Stimulated activated CD4-positive, alpha-beta T cell treated with anti-CD3 and anti-CD28 coated beads, Interleukin-1b, Interleukin-23, amount 100 ng/mL, for 1 hour (primary cell): ENCODE results near the gene CADM2.
"Not testable (repeated sequence)": the region's sequence is repeated elsewhere in the genome, so short reads cannot be mapped to it uniquely, and the experiment has no call there.

ENCODE experiments used
- DNase-seq, 2 donors: peaks; one replicate each; pipeline ENCODE4 v3.0.0-alpha.2; 2020; ENCODE audit warnings: low read depth in 2 of 2

CADM2 gene

DNA sequence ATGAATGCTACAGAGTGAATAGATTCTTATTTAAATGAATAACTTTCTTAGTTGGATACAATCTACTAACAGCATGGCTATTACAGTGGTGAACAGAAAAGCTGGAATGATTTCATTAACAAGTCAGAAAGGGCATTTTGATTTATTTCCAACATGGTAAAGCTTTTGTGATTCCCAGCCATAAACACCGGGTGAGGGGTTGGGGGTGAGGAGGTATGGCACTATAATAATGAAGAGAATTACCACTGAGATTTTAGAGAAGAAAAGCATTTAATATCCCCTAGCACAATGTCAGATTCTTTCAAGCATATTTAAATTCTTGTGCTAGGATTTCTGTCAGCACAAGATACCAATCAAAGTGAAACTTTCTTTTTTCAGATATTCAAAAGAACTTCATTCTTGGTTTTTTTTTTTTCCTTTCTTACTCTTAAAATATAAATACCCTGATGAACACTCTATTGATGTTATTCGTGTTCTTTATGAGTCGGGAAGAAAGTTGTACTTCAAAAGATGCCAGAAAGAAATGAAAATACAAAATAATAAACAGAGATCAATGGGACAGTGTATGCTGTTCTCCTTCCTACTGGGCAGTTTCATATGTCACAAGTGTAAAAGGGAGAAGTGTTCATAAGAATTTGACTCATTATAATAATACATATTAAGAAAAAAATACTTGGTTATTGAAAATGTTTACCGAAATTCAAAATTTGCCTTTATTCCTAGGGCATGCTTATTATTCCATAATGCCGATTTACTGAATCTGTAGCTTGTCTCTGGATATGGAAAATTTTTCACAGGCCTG lies 522.8 kb downstream of the CADM2 start:
- DNase-seq, result no peak

DNA sequence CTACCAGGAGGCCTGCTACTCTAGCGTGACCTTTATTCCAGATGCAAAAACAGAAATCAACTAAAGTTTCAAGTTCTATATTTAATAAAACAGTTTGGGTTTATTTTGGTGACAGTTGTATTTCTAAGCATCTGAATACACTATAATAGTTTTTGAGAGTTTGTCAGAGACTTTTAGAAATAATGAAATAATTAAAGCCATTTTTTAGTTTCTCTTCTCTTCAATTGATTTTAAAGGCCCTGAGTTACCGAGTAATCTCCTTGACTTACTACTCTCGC lies 523.4 kb downstream of the CADM2 start:
- no peak for DNase-seq

DNA sequence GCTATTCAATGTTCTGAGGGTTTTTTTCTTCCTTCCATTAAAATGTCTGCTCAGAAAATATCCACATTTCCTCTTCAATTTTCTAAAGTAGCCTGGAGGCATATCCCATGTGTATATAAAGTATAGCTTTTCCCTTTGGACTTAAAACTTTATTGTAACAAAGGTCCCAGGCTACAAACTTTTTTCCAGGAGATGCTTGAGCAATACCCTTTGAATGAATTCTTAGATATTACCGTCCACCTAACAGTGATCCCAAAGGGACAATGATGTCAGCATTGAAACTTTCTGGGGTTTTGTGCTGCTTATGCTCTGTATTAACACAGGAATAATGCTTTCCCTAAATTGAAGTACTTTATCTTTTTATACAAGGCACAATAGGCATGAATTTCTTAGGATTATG lies 525.2 kb downstream of the CADM2 start:
- DNase-seq, result no peak

DNA sequence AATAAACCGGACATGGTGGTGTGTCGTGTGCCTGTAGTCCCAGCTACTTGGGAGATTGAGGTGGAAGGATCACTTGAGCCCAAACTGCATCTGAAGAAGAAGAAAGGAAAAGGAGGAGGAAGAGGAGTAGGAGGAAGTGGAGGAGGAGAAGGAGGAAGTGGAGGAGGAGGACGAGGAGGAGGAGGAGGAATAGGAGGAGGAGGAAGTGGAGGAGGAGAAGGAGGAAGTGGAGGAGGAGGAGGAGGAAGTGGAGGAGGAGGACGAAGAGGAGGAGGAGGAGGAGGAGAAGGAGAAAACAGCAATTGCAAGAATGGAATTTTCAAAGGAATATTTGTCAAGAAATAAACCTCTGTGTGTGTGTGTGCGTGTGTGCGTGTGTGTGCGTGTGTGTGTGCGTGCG lies 528.6 kb downstream of the CADM2 start:
- no peak for DNase-seq

DNA sequence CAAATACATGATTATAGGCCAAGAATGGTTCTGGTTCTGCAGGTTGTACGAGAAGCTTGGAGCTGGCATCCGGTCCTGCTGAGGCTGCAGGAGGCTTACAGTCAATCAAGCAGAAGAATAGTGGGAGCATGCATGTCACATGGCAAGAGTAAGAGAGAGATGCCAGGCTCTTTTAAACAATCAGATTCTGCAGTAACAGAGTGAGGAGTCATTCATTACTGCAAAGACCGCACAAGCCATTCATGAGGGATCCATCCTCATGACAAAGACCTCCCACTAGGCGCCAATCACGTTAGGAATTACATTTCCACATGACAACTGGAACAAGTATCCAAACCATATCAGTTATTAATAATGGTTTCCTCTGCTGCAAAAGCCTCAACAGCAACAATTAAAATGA lies 536.8 kb downstream of the CADM2 start:
- no peak for DNase-seq

DNA sequence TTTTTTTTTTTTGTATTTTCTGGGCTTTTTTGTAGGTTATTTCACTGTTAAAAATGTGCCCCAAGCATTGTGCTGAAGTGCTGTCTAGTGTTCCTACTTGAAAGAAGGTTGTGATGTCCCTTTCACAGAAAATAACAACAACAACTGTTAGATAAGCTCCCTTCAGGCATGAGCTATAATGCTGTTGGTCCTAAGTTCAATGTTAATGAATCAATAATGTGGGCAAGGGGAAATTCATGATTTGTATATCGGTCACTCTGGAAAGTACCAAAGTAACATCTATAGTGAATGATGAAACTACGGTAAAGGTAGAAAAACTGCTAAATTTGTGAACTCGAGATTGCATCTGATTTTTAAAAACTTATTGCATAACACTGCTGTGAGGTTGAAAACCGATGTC lies 539.4 kb downstream of the CADM2 start:
- DNase-seq, result no peak

DNA sequence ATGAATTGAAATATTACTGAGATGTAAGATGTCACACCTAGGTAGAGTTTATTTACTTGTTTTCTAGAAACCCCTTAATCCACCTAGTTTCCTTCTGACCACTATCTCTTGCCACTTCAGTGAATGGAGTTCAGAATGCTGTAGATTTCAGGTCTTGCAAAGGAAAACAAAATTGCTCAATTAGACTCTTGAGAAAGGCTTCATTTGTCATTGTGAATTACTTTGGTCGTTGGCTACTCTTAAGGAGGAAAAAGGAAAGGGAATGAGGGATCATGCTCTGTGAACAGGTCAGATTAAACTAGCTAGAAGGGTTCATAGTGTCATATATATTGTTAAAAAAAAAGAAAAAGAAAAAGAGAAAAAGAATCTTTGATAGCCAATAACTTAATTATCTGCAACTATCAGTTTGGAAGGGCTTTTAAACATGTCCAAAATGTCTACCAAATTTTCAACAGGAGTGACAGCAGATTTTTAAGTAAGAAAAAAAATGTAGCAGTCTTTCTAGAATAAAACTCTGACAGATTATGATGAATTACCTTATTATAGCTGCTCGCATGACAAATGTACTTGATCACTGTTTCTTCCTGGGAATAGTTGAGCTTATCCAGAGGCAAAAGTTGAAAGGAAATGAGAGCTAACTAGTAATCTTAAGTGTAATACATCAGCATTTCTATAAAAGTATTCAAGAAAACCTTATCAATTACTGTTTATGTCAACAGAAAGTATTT lies 543.5 kb downstream of the CADM2 start:
- no peak for DNase-seq

DNA sequence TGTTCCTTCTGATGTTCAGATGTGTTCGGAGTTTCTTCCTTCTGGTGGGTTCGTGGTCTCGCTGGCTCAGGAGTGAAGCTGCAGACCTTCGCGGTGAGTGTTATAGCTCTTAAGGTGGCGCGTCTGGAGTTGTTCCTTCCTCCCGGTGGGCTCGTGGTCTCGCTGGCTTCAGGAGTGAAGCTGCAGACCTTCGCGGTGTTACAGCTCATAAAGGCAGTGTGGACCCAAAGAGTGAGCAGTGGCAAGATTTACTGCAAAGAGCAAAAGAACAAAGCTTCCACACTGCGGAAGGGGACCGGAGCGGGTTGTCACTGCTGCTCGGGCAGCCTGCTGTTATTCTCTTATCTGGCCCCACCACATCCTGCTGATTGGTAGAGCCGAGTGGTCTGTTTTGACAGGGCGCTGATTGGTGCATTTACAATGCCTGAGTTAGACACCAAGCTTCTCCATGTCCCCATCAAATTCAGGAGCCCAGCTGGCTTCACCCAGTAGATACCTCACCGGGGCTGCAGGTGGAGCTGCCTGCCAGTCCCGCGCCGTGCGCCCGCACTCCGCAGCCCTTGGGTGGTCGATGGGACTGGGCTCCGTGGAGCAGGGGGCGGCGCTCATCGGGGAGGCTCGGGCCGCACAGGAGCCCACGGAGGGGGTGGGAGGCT lies 545.5 kb downstream of the CADM2 start:
- DNase-seq, result not testable (repeated sequence)

DNA sequence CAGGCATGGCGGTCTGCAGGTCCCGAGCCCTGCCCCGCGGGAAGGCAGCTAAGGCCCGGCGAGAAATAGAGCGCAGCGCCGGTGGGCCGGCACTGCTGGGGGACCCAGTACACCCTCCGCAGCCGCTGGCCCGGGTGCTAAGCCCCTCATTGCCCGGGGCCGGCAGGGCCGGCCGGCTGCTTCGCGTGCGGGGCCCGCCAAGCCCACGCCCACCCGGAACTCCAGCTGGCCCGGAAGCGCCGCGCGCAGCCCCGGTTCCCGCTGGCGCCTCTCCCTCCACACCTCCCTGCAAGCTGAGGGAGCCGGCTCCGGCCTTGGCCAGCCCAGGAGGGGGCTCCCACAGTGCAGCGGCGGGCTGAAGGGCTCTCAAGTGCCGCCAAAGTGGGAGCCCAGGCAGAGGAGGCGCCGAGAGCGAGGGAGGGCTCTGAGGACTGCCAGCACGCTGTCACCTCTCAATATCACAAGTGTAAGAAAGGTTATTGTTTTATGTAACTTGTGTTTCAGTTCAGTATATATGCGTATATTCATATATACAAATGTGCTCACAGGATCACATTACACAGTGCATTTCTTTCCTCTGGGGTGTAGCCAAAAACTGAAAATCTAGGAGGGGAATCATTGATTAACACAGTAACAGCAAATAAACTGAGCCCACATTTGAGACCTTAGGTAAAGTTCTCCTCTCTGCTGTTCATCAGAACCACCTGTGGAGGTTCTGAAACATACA lies 546.2 kb downstream of the CADM2 start:
- not testable (repeated sequence) for DNase-seq

DNA sequence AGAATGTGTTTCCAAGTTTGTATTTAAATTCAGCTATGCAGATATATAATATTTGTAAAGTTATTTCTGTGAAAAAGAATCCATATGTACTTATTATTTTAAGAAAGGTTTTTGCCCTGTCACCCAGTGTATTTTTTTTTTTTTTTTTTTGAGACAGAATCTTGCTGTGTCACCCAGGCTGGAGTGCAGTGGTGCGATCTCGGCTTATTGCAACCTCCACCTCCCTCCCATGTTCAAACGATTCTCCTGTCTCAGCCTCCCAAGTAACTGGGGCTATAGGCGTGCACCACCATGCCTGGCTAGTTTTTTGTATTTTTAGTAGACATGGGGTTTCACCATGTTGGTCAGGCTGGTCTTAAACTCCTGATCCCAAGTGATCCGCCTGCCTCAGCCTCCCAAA lies 548.3 kb downstream of the CADM2 start:
- not testable (repeated sequence) for DNase-seq

DNA sequence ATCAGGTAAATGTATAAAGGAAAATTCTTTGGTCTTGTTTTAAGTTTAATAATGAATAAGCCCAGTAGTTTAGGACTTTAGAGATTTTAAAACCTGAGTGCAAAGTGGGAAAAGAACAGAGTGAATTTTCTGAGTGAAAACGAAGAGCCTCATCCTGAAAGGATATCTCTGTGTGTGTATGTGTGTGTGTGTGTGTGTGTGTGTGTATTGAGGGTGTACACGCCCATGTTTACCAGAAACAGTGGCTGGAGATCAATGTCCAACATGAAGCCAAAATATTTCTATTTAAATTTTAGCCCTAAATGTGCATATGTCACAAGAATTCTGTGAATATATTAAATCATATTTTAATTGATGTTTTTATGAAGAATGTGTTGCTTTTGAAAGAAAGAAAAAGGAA lies 549.9 kb downstream of the CADM2 start:
- no peak for DNase-seq

DNA sequence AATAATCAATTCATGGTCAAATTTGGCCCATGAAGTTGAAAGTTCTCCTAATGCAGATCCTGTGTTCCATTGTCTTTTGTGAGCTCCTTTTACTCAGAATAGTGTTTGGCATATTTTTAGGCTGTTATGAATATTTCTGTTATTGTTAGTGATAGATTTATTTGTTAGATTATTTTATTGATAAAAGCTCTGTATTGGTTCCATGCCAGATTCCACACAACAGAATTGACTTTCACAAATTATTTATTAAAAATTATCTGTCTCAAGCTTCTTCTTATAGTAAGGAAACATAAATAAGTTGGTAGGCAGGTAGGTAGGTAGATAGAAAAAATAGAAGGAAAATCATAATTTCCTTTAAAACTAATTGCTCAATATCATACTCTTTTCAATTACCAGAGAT lies 557.4 kb downstream of the CADM2 start:
- DNase-seq, result no peak

DNA sequence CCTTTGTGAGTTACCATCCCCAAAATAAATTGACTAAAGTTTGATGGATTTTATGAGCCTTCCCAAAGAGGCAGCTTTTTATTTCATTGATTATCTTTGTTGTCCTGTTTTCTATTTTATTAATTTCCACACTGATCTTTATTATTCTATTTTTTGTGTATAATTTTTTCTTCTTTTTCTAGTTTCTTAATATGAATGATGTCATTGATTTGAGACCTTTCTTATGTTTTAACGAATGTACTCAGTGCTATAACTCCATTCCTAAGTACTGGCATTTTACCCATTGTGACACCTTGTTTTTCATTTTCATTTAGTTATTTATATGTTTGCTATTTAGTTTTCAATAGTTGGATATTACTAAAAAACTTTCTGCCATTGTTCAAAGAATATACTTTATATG lies 565.3 kb downstream of the CADM2 start:
- DNase-seq, result no peak

DNA sequence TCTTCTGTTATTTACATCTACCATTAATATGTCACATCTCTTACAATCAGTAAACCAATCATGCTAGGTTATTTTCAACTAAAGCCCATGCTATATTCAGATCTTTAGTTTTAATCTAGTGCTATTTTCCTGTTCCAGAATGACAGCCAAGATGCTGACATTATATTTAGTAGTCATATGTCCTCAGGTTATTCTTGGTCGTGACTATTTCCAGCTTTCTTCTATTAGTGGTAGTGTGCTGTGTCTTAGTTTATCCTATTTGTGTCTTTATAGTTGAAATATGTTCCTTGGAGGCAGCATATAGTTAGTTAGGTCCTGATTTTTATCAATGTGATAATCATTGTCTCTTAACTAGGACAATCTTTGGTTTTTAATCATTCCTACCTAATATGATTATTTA lies 566.5 kb downstream of the CADM2 start:
- no peak for DNase-seq

DNA sequence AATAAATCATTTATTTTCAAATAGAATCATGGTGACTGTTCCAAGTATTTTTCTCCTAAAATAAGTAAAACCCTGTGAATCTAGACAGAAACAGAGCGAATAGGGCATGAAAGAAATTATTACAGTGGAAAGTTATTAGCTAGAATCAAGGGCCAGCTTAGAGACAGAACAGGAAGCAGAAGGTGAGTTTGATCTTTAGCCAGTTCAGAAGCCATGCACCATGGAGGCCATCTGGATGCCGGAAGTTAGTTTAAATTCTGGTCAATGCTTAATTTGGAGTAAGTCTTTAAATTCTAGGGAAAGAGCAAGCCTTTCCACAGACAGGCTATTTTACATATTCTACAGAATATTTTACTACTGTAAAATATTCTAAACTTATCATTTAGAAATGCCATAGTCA lies 574.8 kb downstream of the CADM2 start:
- no peak for DNase-seq

DNA sequence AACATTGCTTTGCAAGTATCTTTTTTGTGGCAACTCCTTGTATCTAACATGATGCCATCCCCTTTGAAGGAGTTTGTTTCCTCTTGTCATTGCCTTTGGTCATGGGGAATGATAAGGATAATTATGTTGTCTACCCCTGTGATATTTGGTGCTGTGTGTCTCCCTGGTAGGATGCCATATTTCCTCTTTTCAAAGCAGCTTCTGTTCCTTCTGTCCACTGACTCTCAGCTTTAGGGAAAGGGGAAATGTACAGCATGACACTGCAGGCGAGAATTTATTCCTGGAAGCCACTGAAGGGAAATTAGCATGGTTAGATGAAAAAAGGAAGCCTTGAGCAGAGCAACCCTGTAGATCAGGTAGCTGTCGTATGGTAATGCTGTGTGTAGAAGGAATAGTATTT lies 576.7 kb downstream of the CADM2 start:
- DNase-seq, result no peak

DNA sequence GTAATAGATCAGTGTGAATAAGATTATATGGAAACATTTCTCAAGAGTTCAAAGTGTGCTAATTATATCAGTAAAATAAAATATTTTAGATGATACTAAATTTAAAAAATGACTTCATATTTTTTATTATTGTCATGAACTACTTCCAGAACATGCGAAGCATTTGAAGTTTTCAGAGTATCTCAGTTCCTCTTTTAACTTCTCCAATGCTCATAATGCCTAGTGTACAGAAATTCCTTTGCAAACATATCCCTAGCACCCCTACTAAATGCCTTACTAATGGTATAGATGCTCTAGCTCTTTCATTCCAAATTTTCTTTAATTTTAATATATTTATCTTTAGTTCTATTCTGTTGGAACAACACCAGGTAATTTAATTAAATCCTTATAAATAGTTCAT lies 580.4 kb downstream of the CADM2 start:
- DNase-seq, result no peak

DNA sequence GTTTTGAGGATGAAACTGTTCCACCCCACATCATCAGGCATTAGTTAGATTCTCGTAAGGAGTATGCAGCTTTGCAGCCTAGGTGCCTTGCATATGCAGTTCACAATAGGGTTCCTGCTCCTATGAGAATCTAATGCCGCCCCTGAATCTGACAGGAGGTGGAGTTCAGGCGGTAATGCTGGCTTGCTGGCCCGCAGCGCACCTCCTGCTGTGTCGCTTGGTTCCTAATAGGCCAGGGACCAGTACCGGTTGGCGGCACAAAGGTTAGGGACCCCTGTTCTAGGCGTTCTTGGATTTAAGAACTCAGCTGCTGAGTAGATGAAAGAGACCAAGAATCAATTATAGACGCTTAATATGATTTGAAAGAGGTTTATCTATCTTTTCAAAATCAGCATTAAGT lies 595.4 kb downstream of the CADM2 start:
- DNase-seq, result no peak

DNA sequence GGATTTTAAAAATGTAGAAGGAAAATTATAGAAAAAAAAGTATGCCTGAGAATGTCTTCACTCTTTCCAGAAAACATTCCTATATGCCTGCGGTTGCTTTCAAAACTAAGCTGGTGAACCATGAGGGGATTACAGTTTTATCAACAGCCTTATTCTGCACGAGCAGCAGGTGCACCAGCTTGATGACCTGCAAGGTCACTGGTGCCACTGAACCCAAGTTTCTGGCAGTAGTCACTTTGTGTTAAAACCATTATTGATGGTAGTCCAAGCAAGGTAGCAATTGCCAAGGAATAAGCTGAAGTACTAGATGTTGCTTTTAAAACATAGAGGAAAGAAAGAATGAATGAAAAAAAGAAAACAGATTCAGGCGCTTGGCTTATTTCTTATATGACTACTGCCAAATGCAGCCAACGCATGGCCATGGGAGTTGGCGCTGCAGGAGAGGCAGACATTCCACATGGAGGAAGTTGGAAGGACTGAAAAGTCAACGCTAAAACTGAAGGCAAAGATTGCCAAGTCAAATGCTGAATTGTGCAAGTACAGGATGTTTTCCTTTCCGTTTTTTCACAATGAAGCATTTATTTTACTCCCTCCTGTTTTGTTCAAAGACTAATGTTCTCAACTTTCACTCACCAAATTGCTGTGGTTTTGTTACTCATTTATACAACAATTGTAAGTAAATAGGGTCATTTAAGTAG lies 601.4 kb downstream of the CADM2 start:
- no peak for DNase-seq

DNA sequence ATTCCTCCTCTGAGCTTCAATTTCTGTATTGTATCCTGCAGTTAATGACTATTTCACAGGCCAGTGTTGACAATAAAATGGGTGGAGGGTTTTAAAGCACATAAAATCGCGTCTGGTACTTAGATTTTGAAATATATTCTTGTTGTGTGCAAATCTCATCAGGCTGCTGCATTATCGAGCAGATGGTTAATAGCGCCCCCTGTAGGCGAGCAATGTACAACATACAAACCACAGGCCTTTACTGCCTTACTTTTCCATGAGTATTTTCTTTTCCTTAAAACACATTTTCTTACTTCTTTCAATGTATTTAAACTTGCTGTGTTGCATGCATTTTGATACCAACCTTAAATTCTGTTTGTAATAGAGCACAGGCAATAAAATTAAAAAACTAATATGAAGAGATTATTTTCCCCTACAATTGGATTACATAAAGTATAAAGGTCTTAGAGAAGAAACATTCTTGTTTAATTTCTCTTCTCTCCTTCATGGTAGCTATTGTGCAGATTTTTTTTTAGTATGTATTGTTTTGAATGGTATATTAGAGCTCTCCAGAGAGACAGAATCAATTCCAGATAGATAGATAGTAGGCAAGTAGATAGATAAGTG lies 608.4 kb downstream of the CADM2 start:
- no peak for DNase-seq

DNA sequence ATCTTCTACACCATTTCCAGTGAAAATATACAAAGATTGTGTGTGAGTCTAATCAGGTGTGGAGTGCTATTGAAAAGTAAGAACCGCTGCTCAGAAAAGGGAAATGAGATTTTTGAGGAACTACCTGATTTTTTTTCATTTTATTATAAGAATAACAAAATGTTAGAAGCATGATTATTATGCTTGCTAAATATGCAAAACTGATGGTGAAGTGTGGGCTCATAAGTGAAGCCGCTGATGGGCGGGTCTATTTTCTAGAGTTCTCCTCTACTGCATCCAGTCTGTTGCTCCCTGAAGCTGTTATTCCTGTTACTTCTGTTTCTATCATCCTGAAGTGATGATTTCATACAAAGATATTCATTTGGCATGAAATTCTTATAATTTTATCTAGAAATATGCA lies 612.0 kb downstream of the CADM2 start:
- no peak for DNase-seq

DNA sequence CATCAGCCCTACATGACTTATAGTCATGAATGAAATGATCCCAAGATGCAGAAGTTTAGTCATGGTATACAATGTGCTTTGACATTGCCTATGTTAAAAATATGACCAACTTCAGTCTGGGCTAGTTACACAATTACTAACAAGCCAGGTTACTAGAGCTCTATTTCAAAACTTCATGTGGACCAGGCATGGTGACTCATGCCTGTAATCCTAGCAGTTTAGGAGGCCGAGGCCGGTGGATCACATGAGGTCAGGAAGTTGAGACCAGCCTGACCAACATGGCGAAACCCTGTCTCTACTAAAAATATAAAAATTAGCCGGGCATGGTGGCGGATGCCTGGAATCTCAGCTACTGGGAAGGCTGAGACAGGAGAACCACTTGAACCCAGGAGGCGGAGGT lies 613.0 kb downstream of the CADM2 start:
- no peak for DNase-seq
